ENCODE results near the gene IL1RAPL2. TPM values are rescaled to one million over a fixed set of nuclear protein-coding genes. Genes with fewer than 3 reads are reported as not detected.
"Not testable (repeated sequence)": the region's sequence is repeated elsewhere in the genome, so short reads cannot be mapped to it uniquely, and the experiment has no call there.

IL1RAPL2 gene
- total RNA-seq, 2 experiments from 2014 or later: not detected

- H3K27me3 Mint-ChIP-seq: peaks cover 2% of the 10 kb centered on the region
- ChIA-PET POLR2A (no interaction called here), CTCF (interaction anchor here (0.7 to 1.3 kb wide), 3 partner anchors 10 to 618 kb away, joined by 3 to 4 read pairs (median 3); no protein-coding TSS in a partner anchor)
- no peak overlapping the region for H3K4me3 Mint-ChIP-seq
- ATAC-seq (no peak), DNase-seq (peak; percentile 17)
- H3K36me3 Mint-ChIP-seq (ENCODE audit: low read depth): no peaks in the 10 kb centered on the region
- H3K4me1 Mint-ChIP-seq: no peaks in the 10 kb centered on the region
- H3K27ac Mint-ChIP-seq: no peak overlapping the region
- H3K9me3 Mint-ChIP-seq (ENCODE audit: low read depth): no peaks in the 10 kb centered on the region
- intact Hi-C loops (cut with DNase I, micrococcal nuclease): no loop called here
Measured at GRCh38 chrX:105190252-105190853, 624.4 kb downstream of the IL1RAPL2 start.

DNA sequence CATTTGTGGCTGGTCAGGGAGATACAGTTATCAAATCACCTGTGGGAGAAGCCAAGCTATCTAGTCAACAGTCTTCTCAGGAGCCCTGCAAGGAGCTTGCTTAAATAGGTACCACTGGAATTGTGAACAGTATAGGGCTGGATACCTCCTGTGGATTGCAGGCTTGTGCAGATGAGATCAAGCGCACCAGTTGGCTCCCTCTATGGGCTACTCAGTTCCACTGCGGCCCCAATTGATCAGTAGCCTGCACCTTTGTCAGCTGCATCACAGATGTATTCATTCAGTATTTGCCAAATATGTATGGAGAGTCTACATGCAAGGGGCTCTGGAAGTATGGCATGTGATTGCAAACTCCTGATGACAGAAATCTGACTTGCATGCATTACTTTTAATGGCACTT is 625.9 kb downstream of the IL1RAPL2 start:
- CTCF ChIA-PET: no interaction called here
- ATAC-seq: no peak
- Mint-ChIP-seq H3K4me3 (no peak overlapping the region), H3K9me3 (ENCODE audit: low read depth) (no peaks in the 10 kb centered on the region), H3K36me3 (ENCODE audit: low read depth) (no peaks in the 10 kb centered on the region), H3K4me1 (no peaks in the 10 kb centered on the region), H3K27me3 (peaks cover 2% of the 10 kb centered on the region), H3K27ac (no peak overlapping the region)
- peak; percentile 5 for DNase-seq
- POLR2A ChIA-PET: no interaction called here
- intact Hi-C loops (cut with DNase I, micrococcal nuclease): no loop called here

- Mint-ChIP-seq H3K4me1 (no peaks in the 10 kb centered on the region), H3K9me3 (ENCODE audit: low read depth) (no peaks in the 10 kb centered on the region), H3K36me3 (ENCODE audit: low read depth) (no peaks in the 10 kb centered on the region), H3K4me3 (no peak overlapping the region), H3K27ac (no peak overlapping the region), H3K27me3 (no peaks in the 10 kb centered on the region)
- ATAC-seq: no peak
- intact Hi-C loops (cut with DNase I, micrococcal nuclease): no loop called here
- DNase-seq: no peak
- ChIA-PET POLR2A (no interaction called here), CTCF (no interaction called here)
Measured at GRCh38 chrX:105209406-105209805, 643.4 kb downstream of the IL1RAPL2 start.

DNA sequence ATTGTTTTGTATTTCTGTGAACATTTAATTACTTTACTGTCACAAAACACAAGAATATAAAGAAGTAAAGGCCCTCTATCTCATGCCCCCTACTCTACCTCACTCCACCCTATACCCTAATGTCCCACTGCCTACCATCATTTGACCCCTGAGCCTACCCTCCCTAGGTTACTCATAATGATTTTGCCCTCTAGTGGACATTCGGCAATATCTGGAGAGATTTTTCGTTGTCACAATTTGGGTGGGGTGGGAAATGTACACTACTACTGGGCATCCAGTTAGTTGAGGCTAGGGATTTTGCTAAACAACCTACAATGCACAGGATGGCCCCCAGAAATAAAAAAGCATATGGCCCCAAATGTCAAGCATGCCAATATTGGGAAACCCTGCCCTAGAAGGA is 644.3 kb downstream of the IL1RAPL2 start:
- no peak for ATAC-seq
- Mint-ChIP-seq H3K27me3 (no peaks in the 10 kb centered on the region), H3K4me3 (no peak overlapping the region), H3K9me3 (ENCODE audit: low read depth) (peaks cover 2% of the 10 kb centered on the region), H3K4me1 (no peaks in the 10 kb centered on the region), H3K27ac (no peak overlapping the region), H3K36me3 (ENCODE audit: low read depth) (no peaks in the 10 kb centered on the region)
- CTCF ChIA-PET: no interaction called here
- intact Hi-C loops (cut with DNase I, micrococcal nuclease): no loop called here
- no peak for DNase-seq
- POLR2A ChIA-PET: no interaction called here

GRCh38 chrX:105211066-105211575 is 645.1 kb downstream of the IL1RAPL2 start:
- no peak for ATAC-seq
- intact Hi-C loops (cut with DNase I, micrococcal nuclease): no loop called here
- POLR2A ChIA-PET: no interaction called here

GRCh38 chrX:105219454-105220401 is 653.7 kb downstream of the IL1RAPL2 start:
- Mint-ChIP-seq H3K27ac (no peak overlapping the region), H3K36me3 (ENCODE audit: low read depth) (no peaks in the 10 kb centered on the region), H3K9me3 (ENCODE audit: low read depth) (peaks cover 4% of the 10 kb centered on the region), H3K27me3 (no peaks in the 10 kb centered on the region), H3K4me1 (no peaks in the 10 kb centered on the region), H3K4me3 (no peak overlapping the region)
- no peak for DNase-seq
- intact Hi-C loops (cut with DNase I, micrococcal nuclease): no loop called here
- POLR2A ChIA-PET: no interaction called here
- CTCF ChIA-PET: no interaction called here
- ATAC-seq: no peak

More at GRCh38 chrX:105211066-105211575, 645.1 kb downstream of the IL1RAPL2 start:
- Mint-ChIP-seq H3K9me3 (ENCODE audit: low read depth) (peaks cover 2% of the 10 kb centered on the region), H3K27ac (no peak overlapping the region), H3K27me3 (no peaks in the 10 kb centered on the region), H3K36me3 (ENCODE audit: low read depth) (no peaks in the 10 kb centered on the region), H3K4me1 (no peaks in the 10 kb centered on the region), H3K4me3 (no peak overlapping the region)
- no peak for DNase-seq
- CTCF ChIA-PET: no interaction called here

GRCh38 chrX:105220636-105221035 is 654.6 kb downstream of the IL1RAPL2 start, which contains the start of gene TEX13A:
Gene TEX13A, minus strand, starts transcription at chrX:105220694. Its CDS starts 297 bp downstream, at chrX:105220397.
- ATAC-seq (no peak), DNase-seq (no peak)
- H3K36me3 Mint-ChIP-seq (ENCODE audit: low read depth): no peaks in the 10 kb centered on the region

DNA sequence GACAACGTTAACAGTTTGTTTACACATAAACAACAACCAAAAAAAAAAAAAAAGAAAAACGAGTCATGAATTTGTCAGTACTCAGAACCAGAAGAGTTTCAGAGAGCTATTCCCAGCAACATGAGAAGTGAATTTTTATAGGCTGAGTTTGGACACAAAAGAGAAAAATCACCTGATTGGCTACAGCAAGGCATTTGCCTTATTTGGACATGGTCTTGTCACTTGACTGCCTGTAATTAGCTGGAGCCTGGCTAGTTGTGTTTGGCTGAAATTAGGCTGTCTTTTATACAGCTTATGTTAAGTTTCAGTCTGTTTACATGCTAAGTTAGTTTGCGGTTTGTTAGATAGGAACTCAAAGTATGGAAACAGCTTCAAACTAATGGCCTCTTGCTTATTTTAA is 655.4 kb downstream of the IL1RAPL2 start:
- Mint-ChIP-seq H3K27ac (no peak overlapping the region), H3K9me3 (ENCODE audit: low read depth) (peaks cover 2% of the 10 kb centered on the region), H3K4me1 (no peaks in the 10 kb centered on the region), H3K4me3 (no peak overlapping the region), H3K27me3 (no peaks in the 10 kb centered on the region), H3K36me3 (ENCODE audit: low read depth) (no peaks in the 10 kb centered on the region)
- CTCF ChIA-PET: no interaction called here
- ATAC-seq: no peak
- POLR2A ChIA-PET: no interaction called here
- DNase-seq: no peak
- intact Hi-C loops (cut with DNase I, micrococcal nuclease): no loop called here

More at GRCh38 chrX:105220636-105221035, 654.6 kb downstream of the IL1RAPL2 start, which contains the start of gene TEX13A:
- intact Hi-C loops (cut with DNase I, micrococcal nuclease): no loop called here
- no peaks in the 10 kb centered on the region for H3K4me1 Mint-ChIP-seq
- ChIA-PET CTCF (no interaction called here), POLR2A (no interaction called here)
- peaks cover 2% of the 10 kb centered on the region for H3K9me3 Mint-ChIP-seq (ENCODE audit: low read depth)
- no peak within 1 kb of the TSS for H3K27ac Mint-ChIP-seq
- H3K27me3 Mint-ChIP-seq: no peaks in the 10 kb centered on the region
- H3K4me3 Mint-ChIP-seq: no peak within 1 kb of the TSS

GRCh38 chrX:105226499-105226898 is 660.5 kb downstream of the IL1RAPL2 start:
- Mint-ChIP-seq H3K27ac (no peak overlapping the region), H3K4me3 (no peak overlapping the region), H3K4me1 (no peaks in the 10 kb centered on the region), H3K9me3 (ENCODE audit: low read depth) (no peaks in the 10 kb centered on the region), H3K27me3 (no peaks in the 10 kb centered on the region), H3K36me3 (ENCODE audit: low read depth) (no peaks in the 10 kb centered on the region)
- DNase-seq (no peak), ATAC-seq (no peak)
- CTCF ChIA-PET: no interaction called here
- POLR2A ChIA-PET: no interaction called here
- intact Hi-C loops (cut with DNase I, micrococcal nuclease): no loop called here

DNA sequence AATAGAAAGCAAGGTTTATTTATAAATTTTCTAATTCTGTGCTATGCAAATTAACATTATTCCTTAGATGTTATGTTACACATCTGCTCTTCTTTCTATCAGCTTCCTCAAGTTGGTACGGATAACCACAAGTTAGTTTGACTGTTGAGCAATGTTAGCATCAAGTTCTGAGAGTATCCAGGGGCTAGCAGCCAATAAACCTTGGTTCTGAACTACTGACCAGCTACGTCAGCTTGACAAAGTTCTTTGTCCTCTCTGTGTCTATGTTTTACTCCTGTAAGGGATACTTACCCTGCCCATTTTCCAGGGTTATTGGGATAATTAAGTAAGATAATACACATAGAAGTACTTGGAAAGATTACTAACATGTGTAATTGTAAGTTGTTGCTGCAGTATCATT is 662.6 kb downstream of the IL1RAPL2 start:
- POLR2A ChIA-PET: no interaction called here
- H3K27me3 Mint-ChIP-seq: no peaks in the 10 kb centered on the region
- intact Hi-C loops (cut with DNase I, micrococcal nuclease): no loop called here

DNA sequence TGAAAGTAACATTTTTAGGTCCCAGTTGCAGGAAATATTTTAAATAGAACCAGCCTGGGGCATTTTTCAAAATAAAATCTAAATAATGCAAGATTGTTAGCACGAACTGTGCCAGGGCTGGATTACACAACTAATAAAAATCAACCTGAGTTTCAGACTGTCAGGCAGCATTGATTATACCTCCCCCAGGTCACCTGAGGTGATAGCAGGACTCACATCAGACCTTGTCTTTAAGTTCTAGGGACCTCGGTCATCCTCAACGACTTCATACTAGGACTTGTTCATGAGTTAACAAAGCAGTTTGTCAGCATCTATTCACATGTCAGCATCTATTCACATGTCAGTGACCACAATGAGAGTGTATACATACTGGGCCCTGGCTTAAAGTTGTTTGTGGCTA is 663.1 kb downstream of the IL1RAPL2 start:
- ATAC-seq (no peak), DNase-seq (no peak)
- Mint-ChIP-seq H3K27me3 (no peaks in the 10 kb centered on the region), H3K36me3 (ENCODE audit: low read depth) (no peaks in the 10 kb centered on the region), H3K27ac (no peak overlapping the region), H3K4me1 (no peaks in the 10 kb centered on the region), H3K9me3 (ENCODE audit: low read depth) (no peaks in the 10 kb centered on the region), H3K4me3 (no peak overlapping the region)
- ChIA-PET CTCF (no interaction called here), POLR2A (no interaction called here)
- intact Hi-C loops (cut with DNase I, micrococcal nuclease): no loop called here

More for the DNA sequence above, 662.6 kb downstream of the IL1RAPL2 start:
- Mint-ChIP-seq H3K27ac (no peak overlapping the region), H3K36me3 (ENCODE audit: low read depth) (no peaks in the 10 kb centered on the region), H3K4me1 (no peaks in the 10 kb centered on the region), H3K9me3 (ENCODE audit: low read depth) (no peaks in the 10 kb centered on the region), H3K4me3 (no peak overlapping the region)
- ATAC-seq (no peak), DNase-seq (no peak)
- CTCF ChIA-PET: no interaction called here

GRCh38 chrX:105237407-105237806 is 671.4 kb downstream of the IL1RAPL2 start:
- H3K27ac Mint-ChIP-seq; DNase-seq; ATAC-seq; POLR2A ChIA-PET; H3K36me3 Mint-ChIP-seq (ENCODE audit: low read depth); H3K27me3 Mint-ChIP-seq; H3K9me3 Mint-ChIP-seq (ENCODE audit: low read depth); H3K4me1 Mint-ChIP-seq; H3K4me3 Mint-ChIP-seq; CTCF ChIA-PET; intact Hi-C loops (cut with DNase I, micrococcal nuclease): not testable (repeated sequence)

Measured in activated CD4-positive, alpha-beta T cell treated with anti-CD3 and anti-CD28 coated beads for 36 hours (primary cell).